ENCODE data around the gene STX10.

The STX10 gene

DNA sequence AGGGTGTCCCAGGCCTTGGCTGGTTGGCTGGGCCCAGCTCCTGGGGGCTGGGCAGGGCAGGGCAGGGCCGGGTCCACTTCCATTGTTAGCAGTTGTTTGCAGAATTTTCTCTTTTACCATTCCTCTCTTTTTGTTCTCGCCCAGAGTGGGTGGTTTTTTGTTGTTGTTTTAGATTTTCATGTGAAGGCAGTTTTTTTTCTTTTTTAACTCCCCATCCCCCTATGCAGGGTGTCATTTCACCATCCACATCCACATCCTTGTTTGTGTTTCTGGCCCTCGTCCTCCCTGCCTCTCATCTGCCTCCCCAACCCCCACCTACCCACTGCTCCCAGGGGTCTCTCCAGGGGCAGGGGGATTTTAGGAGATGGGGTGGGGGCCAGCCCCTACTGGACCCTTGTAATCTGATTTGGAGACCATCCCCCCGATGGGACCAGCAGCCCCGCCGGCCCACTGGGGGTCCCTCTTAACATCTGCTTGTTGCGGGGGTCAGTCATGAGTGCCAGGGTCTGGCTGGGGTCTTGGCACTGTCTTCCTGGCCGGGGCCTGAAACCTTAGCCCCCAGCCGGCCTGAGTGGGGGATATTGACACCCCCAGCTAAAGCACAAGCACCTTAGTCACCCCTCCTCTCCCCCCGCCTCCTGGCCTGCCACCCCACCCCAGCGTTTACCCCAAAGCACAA lies 10.4 kb downstream of the STX10 start:
- DNase-seq (ENCODE audit: low read depth in 1 of 2, low spot score in 1 of 2), result no peak

DNA sequence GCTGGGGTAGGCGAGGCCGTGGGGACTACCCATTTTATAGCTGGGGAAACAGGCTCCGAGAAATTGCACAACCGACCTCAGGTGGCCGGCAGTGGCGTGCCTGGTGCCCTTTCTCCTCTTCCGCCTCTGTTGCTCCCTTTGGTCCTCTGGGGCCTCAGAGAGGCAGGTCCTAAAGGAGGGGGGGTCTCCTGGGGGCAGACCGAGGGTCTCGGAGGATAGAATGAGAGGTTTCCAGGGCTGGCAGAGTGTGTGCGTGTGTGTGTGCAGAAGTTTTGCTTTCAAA lies 11.3 kb downstream of the STX10 start:
- DNase-seq (ENCODE audit: low read depth in 1 of 2, low spot score in 1 of 2), result no peak

DNA sequence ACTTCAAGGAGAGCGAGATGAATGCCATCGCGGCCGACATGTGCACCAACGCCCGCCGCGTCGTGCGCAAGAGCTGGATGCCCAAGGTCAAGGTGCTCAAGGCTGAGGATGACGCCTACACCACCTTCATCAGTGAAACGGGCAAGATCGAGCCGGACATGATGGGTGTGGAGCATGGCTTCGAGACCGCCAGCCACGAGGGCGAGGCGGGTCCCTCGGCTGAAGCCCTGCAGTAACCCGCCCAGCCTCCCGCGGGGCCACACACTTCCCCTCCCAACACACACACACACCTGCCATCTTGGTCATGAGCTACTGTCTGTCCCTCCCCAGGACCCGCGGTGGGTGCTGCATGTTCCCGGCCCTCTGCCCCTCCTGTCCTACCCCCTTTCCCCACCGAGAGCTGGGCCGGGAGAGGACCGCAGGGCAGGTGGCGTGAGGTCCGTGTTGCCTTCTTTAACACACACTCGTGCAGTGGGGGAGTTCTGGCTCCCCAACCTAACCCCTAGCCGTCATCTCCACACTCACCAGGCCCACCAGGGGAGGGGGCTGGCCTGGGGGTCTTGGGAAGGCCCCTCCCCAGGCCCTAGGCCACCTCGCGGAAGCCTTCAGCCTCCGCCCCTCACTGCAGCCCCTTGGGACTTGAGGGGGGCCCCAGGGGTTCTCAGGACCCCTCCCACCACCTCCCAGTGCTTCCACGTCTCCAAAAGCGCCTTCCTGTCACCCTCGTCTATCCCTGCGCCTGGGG lies 11.8 kb downstream of the STX10 start:
- DNase-seq (ENCODE audit: low read depth in 1 of 2, low spot score in 1 of 2), result no peak

DNA sequence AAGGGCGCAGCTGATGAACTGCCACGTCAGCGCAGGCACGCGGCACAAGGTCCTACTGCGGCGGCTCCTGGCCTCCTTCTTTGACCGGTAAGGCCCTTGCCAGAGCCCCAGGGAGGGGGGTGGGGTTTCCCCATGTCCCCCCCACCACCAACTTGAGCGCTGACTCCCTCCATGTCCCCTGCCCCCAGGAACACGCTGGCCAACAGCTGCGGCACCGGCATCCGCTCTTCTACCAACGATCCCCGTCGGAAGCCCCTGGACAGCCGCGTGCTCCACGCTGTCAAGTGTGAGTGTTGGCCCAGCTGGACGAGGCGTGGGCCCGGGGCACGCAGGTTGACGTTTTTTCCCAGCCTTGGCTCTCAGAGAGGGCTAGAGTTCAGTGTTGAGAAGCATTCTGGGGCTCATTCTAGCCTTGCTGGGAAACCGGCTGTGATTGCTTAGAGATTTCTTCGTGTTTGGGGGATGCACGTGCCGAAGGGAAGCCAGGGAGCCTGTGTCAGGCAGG lies 12.8 kb downstream of the STX10 start:
- no peak for DNase-seq (ENCODE audit: low read depth in 1 of 2, low spot score in 1 of 2)

DNA sequence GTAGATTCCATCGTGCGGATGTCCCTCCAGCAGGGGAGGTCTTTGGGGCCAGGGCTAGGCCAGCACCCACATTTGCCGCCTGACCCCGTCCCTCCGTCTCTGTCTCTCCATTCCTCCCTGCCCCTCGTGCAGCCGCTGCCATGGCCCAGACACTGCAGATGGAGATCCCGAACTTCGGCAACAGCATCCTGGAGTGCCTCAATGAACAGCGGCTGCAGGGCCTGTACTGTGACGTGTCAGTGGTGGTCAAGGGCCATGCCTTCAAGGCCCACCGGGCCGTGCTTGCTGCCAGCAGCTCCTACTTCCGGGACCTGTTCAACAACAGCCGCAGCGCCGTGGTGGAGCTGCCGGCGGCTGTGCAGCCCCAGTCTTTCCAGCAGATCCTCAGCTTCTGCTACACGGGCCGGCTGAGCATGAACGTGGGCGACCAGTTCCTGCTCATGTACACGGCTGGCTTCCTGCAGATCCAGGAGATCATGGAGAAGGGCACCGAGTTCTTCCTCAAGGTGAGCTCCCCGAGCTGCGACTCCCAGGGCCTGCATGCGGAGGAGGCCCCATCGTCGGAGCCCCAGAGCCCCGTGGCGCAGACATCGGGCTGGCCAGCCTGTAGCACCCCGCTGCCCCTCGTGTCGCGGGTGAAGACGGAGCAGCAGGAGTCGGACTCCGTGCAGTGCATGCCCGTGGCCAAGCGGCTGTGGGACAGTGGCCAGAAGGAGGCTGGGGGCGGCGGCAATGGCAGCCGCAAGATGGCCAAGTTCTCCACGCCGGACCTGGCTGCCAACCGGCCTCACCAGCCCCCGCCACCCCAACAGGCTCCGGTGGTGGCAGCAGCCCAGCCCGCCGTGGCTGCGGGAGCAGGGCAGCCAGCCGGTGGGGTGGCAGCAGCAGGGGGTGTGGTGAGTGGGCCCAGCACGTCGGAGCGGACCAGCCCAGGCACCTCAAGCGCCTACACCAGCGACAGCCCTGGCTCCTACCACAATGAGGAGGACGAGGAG lies 14.8 kb downstream of the STX10 start:
- DNase-seq (ENCODE audit: low read depth in 1 of 2, low spot score in 1 of 2), result no peak

DNA sequence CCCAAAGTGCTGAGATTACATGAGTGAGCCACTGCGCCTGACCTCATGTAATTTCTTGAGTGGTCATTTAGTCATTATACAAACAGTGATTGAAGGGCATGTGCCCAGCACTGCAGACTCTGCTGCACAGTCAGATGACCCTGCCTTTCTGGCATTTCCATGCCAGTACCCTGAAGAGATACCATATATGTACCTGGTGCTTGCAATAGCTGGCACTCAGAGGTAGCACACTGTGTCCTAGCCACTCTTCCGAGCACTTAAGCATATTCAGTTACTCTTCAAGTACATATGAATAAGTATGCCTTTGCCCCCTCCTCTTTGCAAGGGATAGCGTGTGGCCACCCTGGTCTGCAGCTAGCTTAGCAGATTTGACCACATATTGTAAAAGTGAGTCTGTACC lies 15.5 kb downstream of the STX10 start:
- DNase-seq (ENCODE audit: low read depth in 1 of 2, low spot score in 1 of 2), result no peak

DNA sequence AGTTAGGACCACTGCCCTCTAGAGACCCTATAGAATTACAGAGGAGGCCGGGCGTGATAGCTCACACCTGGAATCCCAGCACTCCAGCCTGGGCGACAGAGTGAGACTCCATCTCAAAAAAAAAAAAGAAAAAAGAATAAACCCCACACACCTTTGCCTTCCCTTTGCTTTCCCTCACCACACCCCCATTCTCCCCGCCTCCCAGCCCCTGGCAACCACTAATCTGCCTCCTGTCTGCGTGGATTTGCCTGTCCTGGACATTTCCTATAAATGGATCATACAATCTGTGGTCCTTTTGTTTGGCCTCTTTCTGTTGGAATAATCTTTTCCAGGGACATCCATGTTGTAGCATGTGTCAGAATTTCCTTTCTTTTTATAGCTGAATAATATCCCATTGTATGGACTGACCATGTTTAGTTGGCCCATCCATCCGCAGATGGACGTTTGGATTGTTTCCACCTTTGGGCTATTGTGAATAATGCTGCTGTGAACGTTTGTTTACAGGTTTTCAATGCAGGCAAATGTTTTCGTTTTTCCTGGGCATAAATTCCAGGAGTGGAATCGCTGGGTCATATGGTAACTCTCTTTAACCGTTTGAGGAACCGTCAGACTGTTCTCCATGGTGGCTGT lies 16.8 kb downstream of the STX10 start:
- DNase-seq (ENCODE audit: low read depth in 1 of 2, low spot score in 1 of 2), result no peak

DNA sequence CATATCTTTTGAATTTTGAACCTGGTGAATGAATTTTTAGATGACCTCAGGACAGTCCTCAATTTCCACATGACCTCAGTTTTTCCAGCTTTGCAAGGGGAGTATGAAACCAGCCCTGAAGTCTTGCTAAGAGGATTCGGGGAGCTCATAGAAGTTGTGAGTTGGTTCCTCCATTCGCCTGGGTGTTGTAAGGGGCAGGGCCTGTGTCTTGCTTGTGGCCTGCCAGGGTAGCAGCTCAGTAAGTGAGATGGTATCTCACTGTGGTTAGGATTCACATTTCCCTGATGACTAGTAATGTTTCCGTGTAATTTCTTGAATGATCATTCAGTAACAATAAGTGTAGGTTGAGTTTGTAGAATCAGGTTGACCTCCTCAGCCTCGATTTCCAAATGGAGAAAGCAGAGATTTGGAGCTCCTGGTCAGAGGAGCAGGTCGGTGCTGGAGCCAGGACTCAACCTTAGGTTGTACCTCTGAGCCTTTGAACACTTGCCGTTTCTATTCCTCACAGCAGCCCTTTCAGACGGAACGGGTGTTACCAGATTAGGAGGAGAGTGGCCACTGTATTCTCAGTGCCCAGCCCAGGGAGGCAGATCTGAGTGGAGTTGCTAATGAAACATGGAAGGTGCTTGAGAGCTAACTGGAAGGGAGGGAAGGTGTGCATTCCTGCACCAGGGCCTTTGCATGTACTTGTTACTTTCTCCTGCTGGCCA lies 17.5 kb downstream of the STX10 start:
- DNase-seq (ENCODE audit: low read depth in 1 of 2, low spot score in 1 of 2), result peak in 1 of 2 donors; percentile 27

DNA sequence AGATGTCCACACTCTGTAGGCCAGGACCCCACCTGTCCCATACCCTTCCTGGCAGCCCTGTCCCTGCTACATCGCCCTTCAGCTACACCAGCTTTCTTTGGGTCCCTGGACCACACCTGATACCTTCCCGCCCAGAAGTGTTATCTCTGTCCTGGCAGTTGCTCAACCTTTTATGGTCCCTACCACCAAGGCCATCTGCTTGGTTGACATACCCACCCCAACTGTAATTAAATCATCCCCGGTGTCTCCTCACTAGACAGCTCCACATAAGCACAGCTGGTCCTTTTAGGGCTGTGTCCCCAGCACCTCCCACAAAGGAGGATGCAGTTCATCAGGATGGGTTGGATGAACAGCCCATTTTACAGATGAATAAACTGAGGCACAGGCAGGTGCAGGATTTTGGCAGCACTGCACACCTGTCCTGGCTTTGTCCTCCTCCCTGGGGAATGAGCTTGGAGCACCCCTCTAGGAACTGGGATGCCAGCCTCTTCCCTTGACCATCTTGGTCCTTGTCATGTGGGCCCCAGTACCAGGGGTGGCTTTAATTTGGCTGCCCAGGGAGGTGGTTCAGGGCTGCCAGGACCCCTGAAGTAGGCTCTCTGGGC lies 19.2 kb downstream of the STX10 start:
- no peak for DNase-seq (ENCODE audit: low read depth in 1 of 2, low spot score in 1 of 2)

DNA sequence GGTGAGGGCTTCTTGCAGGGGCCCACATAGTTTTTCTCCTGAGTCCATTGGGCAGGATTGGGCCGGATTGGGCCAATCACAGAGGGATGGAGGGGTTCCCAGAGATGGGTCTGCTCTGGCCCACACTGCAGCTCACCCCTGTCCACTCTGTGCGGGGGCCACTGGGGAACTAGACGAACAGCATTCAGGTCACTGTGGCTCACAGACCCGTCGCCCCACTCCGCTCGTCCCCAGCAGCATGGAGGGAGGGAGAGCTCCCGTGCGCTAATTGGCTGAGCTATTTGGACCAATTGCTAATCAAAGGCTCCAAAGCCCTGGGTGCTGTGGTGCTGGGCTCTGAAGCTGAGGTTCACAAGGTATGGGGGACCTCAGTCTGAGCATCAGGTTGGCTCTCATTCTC lies 20.8 kb downstream of the STX10 start:
- DNase-seq (ENCODE audit: low read depth in 1 of 2, low spot score in 1 of 2), result no peak

DNA sequence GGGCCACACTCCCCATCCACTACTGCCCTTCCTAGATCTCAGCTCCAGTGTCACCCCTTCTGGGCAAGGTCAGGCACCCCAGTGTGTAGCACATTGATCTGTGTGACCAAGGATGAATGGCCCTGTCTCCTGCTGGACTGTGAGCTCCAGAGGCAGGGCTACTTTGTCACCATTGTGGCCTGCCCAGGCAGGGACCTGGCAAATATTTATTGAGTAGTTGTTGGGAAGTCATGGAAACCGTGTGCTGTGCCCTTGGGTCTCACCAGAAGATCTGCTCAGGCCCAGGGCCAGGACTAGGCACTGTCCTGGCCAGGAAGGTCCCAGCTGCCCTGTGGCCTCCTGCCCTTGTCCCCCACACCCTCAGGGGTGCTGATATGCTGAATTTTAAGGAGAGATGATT lies 21.6 kb downstream of the STX10 start:
- DNase-seq (ENCODE audit: low read depth in 1 of 2, low spot score in 1 of 2), result no peak

DNA sequence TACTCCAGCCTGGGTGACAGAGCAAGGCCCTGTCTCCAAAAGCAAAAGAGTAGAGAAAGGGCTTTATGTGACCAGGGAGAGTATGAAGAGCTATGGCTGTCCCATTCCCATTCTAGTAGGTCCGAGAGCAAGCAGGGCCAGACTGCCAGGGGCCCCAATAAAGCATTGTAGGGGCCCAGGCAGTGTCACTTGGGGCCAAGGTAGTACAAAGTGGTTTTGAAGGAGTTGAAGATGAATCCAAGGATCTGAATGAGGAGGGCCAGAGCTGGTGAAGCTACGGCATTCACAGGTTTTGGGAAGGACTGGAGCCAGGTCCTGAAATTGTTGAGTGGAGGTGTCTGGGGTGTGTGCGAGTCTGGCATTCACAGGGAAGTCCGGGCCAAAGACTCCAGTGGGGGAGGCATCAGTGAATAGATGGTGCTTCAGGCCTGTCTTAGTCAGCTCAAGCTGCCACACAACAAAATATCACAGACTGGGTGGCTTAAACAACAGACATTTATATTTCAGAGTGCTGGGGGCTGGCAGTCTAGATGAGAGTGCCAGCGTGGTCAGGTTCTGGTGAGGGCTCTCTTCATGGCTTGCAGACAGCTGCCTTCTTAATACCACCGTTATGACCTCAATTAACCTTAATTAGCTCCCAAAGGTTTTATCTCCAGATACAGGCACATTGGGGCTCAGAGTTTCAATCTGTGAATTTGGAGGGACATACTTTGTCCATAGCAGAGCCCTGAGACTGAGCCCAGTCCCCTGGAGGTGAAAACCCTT lies 22.2 kb downstream of the STX10 start:
- no peak for DNase-seq (ENCODE audit: low read depth in 1 of 2, low spot score in 1 of 2)

DNA sequence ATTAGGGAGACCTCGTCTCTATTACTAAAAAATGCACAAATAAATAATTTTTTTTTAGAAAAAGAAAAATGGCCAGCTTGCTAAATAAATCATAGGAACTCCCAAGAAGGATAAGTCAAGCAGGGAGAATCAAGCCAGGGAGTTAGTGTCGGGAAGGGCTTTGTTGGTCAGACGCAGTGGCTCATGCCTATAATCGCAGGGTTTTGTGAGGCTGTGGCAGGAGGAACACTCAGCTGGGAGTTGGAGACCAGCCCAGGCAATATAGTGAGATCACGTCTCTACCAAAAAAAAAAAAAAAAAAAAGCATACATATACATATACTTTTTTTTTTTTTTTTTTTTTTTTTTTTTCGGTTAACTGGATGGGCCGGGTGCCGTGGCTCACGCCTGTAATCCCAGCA lies 23.1 kb downstream of the STX10 start:
- no peak for DNase-seq (ENCODE audit: low read depth in 1 of 2, low spot score in 1 of 2)

DNA sequence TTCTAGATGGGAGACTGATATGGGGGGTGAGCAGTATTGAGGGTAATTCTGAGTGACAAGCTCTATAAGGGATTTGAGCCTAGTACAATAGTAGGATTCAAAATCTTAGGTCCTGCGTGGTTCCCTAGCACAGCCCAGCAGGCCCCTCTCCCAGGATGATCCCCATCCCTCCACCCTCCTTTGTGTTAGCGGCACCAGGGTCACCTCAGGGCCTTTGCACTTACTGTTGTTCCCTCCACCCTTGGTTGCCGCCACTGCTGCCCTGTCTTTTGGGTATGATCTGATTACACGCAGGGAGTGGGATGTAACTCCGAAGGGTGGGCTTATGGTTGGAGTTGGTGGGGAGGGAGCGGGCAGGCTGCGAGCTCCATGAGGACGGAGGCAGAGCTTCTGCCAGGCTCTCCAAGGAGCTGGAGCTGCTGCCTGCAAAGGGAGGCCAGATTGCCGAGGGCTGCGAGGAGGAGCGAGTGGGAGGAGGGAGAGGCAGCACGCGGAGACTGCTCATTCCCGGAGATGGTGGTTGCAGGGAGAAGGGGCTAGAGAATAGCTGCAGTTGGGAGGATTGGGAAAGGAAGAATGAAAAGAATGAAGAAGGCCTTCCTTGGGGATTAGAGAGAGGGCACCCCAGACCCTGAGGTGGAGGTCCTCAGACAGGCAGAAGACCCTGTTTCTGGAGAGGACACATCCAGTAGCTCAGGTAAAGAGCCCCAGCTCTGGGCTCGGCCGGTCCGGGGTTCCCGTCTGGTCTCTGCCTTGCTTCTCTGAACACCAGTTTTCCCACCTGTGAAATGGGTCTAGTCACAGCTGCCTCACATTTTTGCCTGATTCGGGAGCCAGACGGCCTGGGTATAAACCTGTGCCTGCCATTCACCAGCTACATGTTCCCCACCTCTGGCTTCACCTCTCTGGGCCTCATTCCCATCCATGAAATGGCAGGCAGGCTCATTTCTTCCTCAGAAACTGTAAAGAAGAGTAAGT lies 26.9 kb downstream of the STX10 start:
- DNase-seq (ENCODE audit: low read depth in 1 of 2, low spot score in 1 of 2), result no peak

DNA sequence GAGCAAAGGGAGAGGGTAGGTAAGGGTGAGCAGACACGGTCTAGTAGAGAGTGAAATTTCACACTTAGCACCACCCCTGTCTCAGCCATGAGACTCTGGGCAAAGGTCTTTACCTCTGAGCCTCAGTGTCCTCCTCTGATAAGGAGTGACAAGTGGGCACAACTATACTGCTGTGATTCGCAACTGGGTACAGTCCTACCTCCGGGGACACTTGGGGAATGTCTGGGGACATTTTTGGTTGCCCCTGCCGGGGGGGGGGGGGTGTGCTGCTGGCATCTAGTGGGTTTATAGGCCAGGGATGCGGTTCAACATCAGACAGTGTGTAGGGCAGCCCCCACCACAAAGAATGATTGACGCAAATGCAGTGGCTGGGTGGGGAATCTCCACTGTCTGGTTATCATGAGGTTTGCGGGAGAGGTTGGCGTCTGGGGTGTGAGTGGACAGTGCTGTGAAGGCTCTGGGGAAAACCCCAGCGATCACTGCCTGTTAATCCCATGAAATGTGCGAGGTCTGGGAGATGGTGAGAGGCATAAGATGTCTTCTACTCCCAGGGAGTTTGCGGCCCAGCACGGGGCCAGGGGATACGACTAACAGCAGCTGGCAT lies 27.8 kb downstream of the STX10 start:
- DNase-seq (ENCODE audit: low read depth in 1 of 2, low spot score in 1 of 2), result no peak

DNA sequence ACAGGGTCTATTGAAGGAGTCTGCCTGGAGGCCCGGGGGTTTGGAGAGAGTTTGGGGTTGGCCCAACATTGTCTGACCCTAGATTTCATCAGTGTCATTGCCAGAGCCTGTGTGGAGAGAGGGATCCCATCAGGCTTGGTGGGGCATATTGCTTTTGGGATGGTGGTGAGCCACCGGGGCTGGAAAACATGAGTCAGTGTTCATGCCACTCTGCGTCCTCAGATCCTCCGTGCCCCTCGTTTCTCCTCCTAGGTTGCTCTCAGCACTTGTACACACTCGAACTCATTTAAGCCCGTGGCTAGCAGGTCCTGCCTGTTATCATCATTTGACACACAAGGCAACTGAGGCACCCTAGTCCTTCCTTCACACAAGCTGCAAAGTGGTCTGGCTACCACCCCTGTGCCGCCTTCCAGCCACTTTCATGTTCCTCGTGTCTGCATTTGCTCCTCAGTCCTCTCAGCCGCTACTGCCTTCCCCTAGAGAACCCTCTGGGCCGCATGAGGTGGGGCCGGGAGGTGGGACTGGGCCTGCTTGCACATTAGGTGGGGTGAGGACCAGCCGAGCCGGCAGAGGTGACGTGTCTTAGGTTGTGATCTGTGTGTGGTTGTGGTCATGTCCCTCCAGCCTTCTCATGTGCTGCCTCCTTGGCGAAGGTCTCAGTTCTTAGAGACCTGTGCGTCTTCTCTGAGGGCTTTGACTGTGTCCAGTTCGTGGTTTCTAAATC lies 28.5 kb downstream of the STX10 start:
- no peak for DNase-seq (ENCODE audit: low read depth in 1 of 2, low spot score in 1 of 2)

DNA sequence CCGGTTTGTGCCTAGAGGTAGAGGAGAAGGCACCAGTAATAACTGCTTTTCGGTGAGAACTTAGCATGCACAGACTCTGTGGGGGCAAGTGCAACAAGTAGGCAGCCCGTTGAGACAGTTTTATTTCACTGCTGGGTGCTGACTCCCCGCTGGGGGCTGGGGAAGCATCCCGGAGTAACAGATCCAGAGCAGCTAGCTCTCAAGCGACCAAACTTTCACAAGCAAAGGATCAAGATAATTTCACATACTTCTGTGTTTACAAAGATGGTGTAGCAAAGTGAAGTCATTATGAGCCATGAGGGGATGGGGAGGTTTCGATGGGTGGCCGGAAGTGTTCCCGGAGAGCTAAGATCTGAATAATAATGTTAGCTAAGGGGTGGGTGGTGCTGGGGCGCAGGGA lies 29.4 kb downstream of the STX10 start:
- DNase-seq (ENCODE audit: low read depth in 1 of 2, low spot score in 1 of 2), result no peak
